GM10248 (cell line): ENCODE results near the gene OR13D1.
A peak's percentile ranks its signal among the peaks of the same experiment; 100 is the strongest.
"Not testable (repeated sequence)": the region's sequence is repeated elsewhere in the genome, so short reads cannot be mapped to it uniquely, and the experiment has no call there.

Source experiments
- CTCF ChIA-PET: fragments of 300-600 bp; sonication (Branson Sonifier 250); formaldehyde crosslinking; extraction: SDS; loops from one replicate; lab custom pipeline; 2021; ENCODE audit warnings: antibody characterized with exemption; lab: Yijun Ruan, JAX
- POLR2A ChIA-PET: fragments of 350-650 bp; sonication (Branson Sonifier 250); formaldehyde crosslinking; extraction: SDS; loops from one replicate; lab custom pipeline; 2020; ENCODE audit warnings: antibody characterized with exemption; lab: Yijun Ruan, JAX
- DNase-seq: peaks from one replicate; pipeline ENCODE4 v3.0.0; 2012; ENCODE audit errors: extremely low spot score
- CTCF ChIP-seq: IDR thresholded peaks from 2 replicates; pipeline ENCODE4 v1.5.1; 2012; ENCODE audit warnings: mild to moderate bottlenecking, low read depth; ENCODE audit errors: extremely low read depth, missing control alignments, control extremely low read depth

The OR13D1 gene

GRCh38 chr9:104694218-104694617, at the start of gene OR13D1:
TSS of gene OR13D1 (plus strand) at chr9:104694518. CDS start at chr9:104694518, 0 bp downstream.
- DNase-seq: no peak
- ChIA-PET POLR2A (no interaction called here), CTCF (interaction anchor here (2.3 kb wide), 1 partner anchor 11 kb away, joined by 6 read pairs; no protein-coding TSS in a partner anchor)
- TF ChIP-seq CTCF: no peak

- ChIA-PET POLR2A (no interaction called here), CTCF (no interaction called here)
- DNase-seq: no peak
- no peak for TF ChIP-seq CTCF
These were observed 35.7 kb upstream of the OR13D1 start for GRCh38 chr9:104658496-104659195.

GRCh38 chr9:104675611-104676010, 18.7 kb upstream of the OR13D1 start:
- DNase-seq: no peak
- TF ChIP-seq CTCF: no peak
- ChIA-PET CTCF (interaction anchor here (1.4 kb wide), 1 partner anchor 14 kb away, joined by 3 read pairs; no protein-coding TSS in a partner anchor), POLR2A (no interaction called here)

GRCh38 chr9:104682642-104683041, 11.7 kb upstream of the OR13D1 start:
- peak; percentile 13 for DNase-seq
- CTCF ChIA-PET: interaction anchor here (2.2 kb wide), 1 partner anchor 12 kb away, joined by 6 read pairs; the partner anchor contains the start of gene OR13D1
- peak; percentile 33 for TF ChIP-seq CTCF
- POLR2A ChIA-PET: no interaction called here

GRCh38 chr9:104686081-104686480, 8.2 kb upstream of the OR13D1 start:
- ChIA-PET POLR2A (no interaction called here), CTCF (no interaction called here)
- no peak for TF ChIP-seq CTCF
- DNase-seq: no peak

GRCh38 chr9:104700306-104700705, 6.0 kb downstream of the OR13D1 start:
- no peak for DNase-seq

GRCh38 chr9:104708737-104709136, 14.4 kb downstream of the OR13D1 start:
- POLR2A ChIA-PET, DNase-seq, CTCF ChIA-PET: not testable (repeated sequence)

More at GRCh38 chr9:104700306-104700705, 6.0 kb downstream of the OR13D1 start:
- ChIA-PET POLR2A (no interaction called here), CTCF (no interaction called here)
- TF ChIP-seq CTCF: no peak
